Erythroblast (primary cell): ENCODE measurements around the gene KRT77.

Source experiments
- DNase-seq, 2 experiments: peaks; one replicate each; lab custom pipeline; 2025; lab: John Stamatoyannopoulos, UW
- GATA1 ChIP-seq: IDR thresholded peaks from 2 replicates; pipeline ENCODE4 v1.6.1; 2011; ENCODE audit warnings: low read depth, mild to moderate bottlenecking, control low read depth, low read length, moderate library complexity
- POLR2A ChIP-seq: IDR thresholded peaks from 2 replicates; pipeline ENCODE4 v1.6.1; 2011; ENCODE audit warnings: mild to moderate bottlenecking, low read length

KRT77 gene

DNA sequence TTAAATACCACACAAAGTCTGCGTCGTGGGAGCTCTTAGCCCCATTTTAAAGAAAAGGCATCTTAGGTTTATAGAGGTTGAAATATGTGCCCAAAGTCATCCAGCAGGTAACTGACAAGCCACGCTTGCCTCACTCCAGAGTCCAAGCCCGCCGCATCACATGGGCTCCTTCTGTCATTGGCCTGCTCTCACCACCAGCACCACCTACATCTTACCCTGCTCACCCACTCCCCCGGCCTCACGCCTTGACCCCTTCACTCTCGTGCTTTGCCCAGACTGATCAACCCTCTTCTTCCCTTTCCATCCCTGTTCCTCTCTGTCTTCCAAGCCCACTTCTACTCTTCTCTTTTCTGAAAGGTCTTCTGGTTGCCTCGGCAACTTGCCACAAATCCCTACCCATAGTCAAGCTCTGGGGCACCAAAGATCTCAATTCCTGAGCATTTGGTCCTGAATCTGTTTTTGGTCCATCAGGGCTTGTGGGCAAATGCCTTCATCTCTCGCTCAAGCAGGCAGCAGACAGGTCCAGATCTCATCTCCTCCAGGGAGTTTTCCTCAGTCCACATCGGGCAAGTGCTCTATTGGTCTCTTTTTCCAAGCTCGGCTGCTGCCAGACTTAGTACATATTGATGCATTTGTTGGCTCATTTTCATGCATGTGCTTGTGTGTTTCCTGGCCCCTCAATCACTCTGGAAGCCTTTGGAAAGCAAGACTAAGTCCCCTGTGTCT, 19.6 kb downstream of the KRT77 start:
- no peak for DNase-seq
- TF ChIP-seq POLR2A (no peak), GATA1 (no peak)

DNA sequence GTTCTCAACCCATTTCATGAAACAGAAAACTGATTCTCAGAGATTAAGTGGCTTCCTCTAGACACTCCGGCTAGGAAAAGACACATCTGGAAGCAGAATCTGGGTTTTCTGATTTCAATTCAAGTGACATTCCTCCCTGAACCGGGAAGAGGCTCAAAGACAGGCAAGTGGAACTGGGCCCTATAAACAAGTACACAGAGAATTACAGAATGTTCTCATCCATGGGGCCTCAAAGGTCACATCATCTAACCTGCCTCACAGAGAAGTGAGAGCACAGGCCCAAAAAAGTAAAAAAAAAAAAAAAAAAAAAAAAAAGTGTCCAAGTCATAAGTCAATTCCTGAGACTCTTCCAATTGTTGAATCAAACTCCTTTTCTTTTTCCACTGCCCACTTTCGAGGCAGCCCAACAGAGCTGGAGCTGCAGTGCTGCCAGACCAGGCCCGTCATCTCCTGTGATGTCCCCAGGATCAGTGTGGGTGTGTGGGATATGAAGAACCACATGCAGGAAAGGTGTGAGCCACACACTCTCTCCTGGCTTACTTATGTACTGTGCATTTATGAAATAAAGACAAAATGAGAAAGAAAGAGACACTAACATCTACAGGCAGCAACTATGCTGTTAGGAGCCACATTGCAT, 20.3 kb downstream of the KRT77 start:
- no peak for DNase-seq
- TF ChIP-seq POLR2A: no peak
- no peak for TF ChIP-seq GATA1

DNA sequence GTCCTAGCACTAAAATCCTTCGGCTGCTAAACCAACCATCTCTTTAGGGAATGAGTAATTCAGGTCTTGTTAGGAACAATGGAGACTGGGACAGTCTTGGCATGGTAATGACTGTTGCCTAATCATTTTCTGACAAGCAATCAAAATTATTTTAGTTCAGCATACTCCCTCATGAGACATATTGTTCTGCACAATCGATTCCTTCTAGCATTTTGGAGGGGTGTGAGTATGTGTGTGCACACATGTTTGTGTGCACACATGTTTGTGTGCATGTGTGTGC, 21.0 kb downstream of the KRT77 start:
- DNase-seq: no peak
- TF ChIP-seq GATA1 (no peak), POLR2A (no peak)

DNA sequence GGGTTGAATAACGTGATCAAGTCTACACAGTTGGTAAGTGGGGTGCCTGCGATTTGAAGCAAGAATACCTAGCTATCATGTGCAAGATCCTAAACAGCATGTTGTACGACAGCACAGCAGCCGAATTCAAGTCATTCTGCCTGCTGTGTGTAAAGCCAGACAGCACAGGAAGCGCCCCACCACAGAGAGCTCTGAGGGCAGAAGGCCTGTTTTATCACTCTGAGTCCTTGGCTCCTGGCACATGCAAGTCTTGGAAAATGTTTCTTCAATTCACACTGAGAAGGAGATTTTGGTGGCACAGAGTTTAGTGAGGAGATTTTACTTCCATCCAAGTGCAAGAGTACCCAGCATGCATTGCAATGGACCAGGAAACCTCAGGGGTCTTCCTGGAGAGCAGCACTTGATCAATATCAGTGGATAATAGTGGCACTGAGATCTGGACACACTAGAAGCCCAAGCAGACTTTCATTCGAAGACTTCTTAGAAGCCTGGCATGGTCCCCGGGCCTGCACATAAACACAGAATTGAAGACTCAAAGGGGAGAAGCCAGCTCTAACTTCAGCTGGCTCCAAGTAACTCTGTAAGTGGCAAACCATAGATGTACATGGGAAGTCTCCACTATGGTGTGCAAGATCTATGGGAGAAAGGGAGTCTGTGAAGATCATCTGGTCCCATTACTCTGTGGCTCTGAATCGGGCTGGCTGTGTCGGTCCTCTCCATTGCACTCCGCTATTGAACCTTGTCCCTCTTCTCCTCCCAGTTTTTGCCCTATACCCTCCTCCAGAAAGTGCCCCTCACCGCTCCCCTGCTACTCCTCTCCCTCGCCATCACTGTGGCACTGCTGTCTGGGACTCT, 21.6 kb downstream of the KRT77 start:
- no peak for DNase-seq
- no peak for TF ChIP-seq GATA1
- no peak for TF ChIP-seq POLR2A

DNA sequence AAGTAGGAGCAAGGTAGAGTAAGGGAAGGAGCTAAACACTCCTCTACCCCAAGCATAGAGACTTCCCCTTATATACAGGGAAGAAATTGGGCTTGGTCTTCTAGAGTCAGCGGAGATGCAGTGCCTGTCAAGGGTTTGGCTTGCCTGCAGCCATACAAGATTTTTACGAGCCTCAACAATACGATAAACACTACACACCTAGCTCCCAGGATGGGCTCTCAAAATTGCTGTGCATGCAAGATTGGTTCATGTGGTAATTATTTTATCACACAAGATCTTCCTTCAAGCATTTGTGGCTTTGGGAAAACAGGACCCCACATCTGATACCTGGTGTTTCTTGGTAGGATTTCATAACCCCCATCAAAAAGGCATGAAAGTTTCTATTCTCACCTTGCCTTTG, 23.0 kb downstream of the KRT77 start, which contains the start of gene KRT1:
Gene KRT1, minus strand, starts transcription at position 45 of the 400 bp plus-strand sequence. CDS start 59 bp downstream, outside the sequence.
- DNase-seq: no peak
- TF ChIP-seq POLR2A: no peak
- TF ChIP-seq GATA1: no peak

DNA sequence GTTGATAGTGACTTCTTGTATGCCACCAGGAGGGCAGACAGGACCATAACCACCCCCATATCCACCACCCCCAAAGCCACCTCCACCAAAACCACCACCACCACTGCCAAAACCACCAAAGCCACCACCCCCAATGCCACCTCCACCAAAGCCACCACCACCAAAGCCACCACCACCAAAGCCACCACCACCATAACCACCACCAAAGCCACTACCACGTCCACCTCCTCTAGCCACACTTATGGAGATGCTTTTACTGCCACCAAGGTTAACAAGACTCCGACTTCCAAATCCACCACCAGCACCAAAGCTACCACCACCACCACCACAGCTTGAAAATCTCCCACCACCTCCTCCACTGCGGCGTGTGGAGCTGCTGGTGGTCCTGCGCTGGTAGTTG, 23.4 kb downstream of the KRT77 start:
- no peak for TF ChIP-seq POLR2A
- no peak for TF ChIP-seq GATA1
- DNase-seq: no peak

DNA sequence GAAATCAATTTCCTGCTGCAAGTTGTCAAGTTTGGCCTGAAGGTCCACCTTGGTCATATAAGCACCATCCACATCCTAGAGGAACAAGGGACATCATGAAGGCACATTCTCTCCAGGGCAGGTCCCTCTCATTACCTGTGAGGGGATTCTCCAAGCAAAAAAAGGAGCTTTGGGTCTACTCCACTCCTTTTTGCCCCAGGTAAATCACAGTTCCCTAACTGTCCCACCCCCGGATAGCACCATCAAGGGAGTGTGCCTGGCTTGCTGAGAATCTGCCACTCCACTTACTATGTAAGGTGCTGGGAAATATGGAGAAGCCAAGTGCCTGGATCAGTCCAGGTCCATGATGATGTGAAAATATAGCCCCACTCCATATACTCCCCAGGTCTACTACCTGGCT, 25.7 kb downstream of the KRT77 start:
- TF ChIP-seq POLR2A: no peak
- TF ChIP-seq GATA1: no peak
- no peak for DNase-seq

DNA sequence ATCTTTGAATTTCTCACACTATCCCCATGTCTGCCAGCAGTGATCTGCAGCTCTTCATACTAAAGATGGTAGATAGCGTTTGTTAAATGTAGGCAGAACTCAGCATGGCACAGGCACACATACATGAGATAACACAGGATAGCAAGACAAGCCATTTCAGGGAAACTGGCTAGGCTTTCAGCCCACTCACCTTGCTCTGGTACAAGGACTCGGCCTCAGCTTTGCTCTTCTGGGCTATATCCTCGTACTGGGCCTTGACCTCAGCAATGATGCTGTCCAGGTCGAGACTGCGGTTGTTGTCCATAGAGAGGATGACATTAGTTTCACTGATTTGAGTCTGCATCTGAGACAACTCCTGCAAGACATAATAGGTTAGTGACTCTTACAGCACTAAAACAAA, 26.2 kb downstream of the KRT77 start:
- TF ChIP-seq POLR2A: no peak
- no peak for TF ChIP-seq GATA1

DNA sequence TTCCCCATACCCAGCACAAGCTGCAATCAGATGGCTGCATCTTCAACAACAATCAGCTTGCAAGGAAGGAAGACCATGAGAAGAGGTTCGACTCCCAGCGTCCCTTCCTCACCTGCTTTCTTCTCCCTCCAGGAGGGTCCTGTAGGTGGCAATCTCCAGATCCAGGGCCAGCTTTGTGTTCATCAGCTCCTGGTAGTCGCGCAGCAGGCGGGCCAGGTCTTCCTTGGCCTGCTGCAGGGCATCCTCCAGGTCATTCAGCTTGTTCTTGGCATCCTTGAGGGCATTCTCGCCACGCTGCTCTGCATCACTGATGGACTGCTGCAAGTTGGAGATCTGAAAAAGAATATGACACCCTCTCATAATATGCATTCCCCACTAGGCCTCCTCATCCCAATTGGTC, 27.2 kb downstream of the KRT77 start:
- no peak for TF ChIP-seq GATA1
- no peak for TF ChIP-seq POLR2A
- no peak for DNase-seq

More for the DNA sequence above, 26.2 kb downstream of the KRT77 start:
- DNase-seq: no peak

DNA sequence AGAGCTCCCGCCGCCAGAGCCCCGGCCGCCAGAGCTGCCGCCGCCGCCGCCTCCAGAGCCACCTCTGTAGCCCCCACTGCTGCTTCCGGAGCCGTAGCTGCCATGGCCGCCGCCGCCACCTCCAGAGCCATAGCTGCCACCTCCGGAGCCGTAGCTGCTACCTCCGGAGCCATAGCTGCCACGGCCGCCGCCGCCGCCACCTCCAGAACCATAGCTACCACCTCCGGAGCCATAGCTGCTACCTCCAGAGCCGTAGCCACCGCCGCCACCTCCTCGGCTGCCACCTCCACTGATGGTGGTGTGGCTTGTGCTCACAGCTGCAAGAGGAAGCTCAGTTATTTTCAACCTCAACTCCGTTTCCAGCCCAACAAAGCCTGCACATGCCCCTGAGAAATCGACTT, 28.0 kb downstream of the KRT77 start:
- TF ChIP-seq POLR2A: no peak
- no peak for DNase-seq

DNA sequence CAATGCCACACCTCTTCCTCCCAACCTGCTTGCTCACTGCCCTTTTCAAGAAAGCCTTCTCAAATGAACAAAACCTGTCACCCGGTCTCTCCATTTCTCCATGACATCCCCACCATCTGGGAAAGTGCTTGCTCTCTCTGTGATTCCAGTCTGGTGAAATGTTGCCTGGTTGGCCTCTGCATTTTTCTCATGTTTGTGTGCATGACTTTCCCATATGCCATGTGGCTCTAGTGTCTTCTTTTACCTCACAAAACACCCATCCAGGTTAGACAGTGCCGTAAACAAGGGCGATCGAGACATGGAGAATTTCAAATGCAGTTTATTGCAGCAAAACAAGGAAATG, 28.9 kb downstream of the KRT77 start:
- DNase-seq: no peak
- TF ChIP-seq POLR2A (no peak), GATA1 (no peak)

DNA sequence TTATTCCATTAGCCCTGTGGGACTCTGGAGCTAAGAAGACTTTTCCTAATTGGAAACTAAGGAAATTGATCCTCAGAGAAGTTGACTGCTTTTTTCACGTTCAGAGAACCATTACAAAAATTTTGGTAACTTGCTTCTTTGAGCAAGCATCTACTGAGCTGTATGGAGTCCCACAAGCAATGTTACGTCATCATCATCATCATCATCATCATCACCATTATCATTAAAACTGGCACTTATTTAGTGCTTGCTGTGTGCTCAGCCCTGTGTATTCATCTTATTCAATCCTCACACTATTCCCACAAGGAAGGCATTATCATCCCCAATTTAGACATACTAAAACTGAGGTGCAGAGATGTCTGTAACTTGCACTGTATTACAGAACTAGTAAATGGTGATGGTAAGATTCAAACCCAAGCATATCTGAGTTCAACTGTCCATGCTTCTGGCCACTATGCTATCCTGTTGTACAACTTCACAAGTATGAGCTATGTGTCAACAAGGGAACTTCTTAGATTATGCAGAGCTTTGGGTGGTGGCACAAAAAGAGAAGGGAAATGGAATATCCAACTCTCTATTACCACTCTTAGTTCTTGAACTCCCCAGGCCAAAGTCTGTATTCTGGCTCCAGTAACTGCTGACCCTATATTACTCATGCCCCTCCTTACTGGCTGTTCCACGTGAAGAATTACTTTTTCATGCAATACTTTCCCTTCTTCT, 29.5 kb downstream of the KRT77 start:
- TF ChIP-seq GATA1 (no peak), POLR2A (no peak)
- no peak for DNase-seq

DNA sequence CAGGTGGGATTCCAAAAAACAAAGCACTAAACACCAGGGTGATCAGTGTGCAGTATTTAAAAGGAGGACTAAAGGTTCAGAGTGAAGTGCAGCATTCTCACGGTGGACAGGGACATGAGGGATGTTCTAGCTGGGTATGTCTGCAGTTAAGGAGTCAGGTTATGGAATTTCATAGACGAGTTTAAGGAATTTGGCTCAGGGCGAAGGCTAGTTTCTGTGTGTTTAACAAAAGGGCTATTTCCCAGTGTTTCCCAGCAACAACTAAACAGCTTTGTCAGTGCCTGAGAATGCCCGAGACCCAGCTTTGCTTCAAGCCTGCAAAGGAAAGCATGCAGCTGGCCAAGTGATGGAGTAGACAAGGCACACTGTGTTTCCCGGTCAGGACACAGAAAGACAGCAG, 30.1 kb downstream of the KRT77 start:
- TF ChIP-seq POLR2A (no peak), GATA1 (no peak)
- DNase-seq: no peak

DNA sequence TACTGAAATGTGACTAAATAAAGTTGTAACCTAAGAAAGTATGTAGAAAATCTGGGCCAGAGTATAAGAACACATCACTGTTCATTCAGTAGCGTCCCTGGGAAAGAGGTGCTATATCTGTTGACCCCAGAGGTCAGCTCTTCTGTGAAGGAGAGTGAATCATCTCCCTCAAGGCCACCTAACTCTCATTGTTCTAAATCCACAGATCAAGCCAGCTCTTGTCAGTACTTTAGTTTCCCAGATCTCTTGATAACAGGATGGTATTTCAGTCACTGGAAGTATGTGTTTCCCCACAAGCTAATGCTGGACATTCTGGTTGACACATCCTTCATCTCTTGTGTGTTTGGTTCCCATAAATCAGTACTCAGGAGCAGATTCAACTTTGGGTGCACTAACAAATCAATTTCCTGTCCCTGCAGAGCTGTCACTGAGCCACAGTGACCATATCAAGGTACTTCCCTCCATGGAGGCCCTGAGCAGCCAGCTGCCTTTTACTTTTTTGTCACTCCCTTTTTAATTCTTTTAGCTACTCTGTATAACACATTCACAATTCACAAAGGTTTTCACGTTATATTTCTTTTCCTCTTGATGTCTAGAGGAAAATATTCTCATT, 30.9 kb downstream of the KRT77 start:
- DNase-seq: no peak
- TF ChIP-seq POLR2A (no peak), GATA1 (no peak)
